ENCODE results near the gene NAT9. TPM values are rescaled to one million over a fixed set of nuclear protein-coding genes. Genes with fewer than 3 reads are reported as not detected.
A peak's percentile ranks its signal among the peaks of the same experiment; 100 is the strongest.

The NAT9 gene
- total RNA-seq, 6 experiments from 2014 or later: 10.0 to 23.0 (median 16.3) TPM

DNA sequence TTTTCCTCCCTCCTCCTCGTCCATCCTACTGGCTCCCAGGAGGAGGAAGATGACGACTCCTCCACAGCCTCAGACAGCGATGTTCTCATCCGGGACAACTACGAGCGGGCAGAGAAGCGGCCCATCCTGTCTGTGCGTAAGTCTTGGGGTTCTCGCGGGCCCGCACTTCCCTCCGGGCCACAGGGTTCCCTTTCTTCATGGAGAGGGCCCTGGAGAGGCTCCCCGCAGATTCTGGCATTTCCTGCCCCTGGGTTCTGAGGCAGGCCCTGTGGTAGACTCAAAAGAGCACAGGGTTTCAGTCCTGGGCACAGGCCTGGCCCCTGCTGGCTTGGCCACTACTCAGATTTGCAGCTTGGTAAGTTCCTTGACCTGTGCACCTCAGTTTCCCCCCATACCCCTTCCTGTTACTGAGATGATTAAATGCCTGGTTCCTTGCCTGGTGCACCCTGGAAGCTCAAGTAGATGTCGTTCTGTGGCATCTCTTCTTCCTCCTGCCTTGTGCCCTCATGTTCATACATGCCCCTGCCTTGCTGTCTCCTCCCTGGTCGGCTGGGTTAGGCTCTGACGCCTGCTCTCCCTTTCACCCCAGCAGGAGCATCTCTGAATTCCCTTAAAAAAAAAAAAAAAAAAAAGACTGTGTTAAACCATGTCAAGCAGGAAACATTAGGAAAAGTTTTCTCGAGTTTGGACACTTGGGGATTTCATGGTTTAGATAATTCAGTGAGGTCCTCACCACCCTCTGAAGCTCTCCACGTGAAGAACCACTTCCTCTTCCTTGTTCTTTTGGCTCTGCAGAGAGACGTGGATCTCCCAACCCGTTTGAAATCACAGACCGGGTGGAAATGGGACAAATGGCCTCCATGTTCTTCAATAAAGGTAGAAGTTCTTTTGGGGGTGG, 14.3 kb upstream of the NAT9 start:
- Histone ChIP-seq H3K36me3 (peaks cover 0 to 15% (median 0%) of the 10 kb centered on the region in 4 donors), H3K9me3 (no peaks in the 10 kb centered on the region), H3K4me1 (no peaks in the 10 kb centered on the region), H3K4me3 (no peak overlapping the region), H3K27ac (no peak overlapping the region), H3K27me3 (no peaks in the 10 kb centered on the region)
- TF ChIP-seq POLR2A (IDR thresholded peaks at IDR 0.05): no peak
- TF ChIP-seq, protein P1, sequence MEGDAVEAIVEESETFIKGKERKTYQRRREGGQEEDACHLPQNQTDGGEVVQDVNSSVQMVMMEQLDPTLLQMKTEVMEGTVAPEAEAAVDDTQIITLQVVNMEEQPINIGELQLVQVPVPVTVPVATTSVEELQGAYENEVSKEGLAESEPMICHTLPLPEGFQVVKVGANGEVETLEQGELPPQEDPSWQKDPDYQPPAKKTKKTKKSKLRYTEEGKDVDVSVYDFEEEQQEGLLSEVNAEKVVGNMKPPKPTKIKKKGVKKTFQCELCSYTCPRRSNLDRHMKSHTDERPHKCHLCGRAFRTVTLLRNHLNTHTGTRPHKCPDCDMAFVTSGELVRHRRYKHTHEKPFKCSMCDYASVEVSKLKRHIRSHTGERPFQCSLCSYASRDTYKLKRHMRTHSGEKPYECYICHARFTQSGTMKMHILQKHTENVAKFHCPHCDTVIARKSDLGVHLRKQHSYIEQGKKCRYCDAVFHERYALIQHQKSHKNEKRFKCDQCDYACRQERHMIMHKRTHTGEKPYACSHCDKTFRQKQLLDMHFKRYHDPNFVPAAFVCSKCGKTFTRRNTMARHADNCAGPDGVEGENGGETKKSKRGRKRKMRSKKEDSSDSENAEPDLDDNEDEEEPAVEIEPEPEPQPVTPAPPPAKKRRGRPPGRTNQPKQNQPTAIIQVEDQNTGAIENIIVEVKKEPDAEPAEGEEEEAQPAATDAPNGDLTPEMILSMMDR (IDR thresholded peaks at IDR 0.05): no peak
- 60% methylated on average over 16 of the region's 21 CpGs for WGBS (ENCODE audit: insufficient coverage, low coverage, low lambda C conversion rate, missing lambda C conversion rate)
- peak in 2 of 4 donors; percentile 9 to 35 for ATAC-seq
- no peak for DNase-seq
- intact Hi-C loops (cut with DNase I): no loop called here

DNA sequence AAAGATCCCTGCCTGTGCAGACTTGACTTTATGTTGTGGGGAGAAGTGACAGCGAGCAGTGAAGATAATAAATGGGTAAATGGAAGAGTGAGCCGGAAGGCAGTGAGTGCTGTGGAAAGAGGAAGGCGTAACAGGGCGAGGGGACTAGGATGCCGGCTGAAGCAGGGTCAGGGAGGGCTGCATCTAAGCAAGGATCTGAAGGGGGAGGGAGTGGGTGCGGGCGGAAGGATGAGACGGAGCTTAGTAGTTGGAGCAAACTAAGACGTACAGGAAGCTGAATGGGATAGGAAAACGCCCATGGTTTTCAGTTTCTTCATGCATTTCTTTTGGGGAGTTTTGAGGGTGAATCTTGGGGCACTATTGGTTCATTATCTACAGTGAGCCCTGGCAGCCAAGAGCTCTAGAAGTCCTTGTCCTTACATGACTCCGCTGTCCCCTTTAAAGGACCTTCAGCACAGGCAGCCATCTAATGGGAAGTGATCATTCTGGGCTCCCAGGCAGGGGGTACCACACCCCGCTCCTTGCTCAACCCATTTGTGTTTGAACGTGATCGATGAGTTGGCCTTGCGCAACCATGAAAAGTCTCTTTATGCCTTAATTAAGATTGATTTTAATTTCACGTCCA, 10.4 kb upstream of the NAT9 start:
- DNase-seq: no peak
- intact Hi-C loops (cut with DNase I): loop anchor here (5.0 kb wide), 2 partner anchors 44 to 76 kb away; no protein-coding TSS in a partner anchor
- ATAC-seq: peak in 2 of 4 donors; percentile 22 to 45

DNA sequence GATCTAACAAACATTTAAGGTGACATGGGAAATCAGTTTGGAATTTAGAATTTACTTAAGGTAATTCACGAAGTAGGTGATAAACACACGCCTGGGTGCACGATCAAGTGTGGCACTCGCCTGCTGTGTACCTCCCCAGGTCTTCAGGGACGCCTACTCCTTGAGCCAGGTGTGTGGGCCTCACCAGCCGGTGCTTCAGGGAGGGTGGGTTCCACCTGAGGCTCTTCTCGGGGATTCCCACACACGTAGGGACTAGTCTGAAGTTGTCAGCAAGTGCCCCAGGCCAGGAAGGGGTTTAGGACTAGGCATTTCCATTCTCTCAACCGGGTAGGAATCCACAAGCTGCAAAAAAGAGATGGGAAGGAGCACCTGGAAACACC, 9.8 kb upstream of the NAT9 start:
- H3K4me3 ChIP-seq: no peak overlapping the region
- intact Hi-C loops (cut with DNase I): loop anchor here (5.0 kb wide), 2 partner anchors 44 to 76 kb away; no protein-coding TSS in a partner anchor
- no peaks in the 10 kb centered on the region for H3K4me1 ChIP-seq
- no peaks in the 10 kb centered on the region for H3K36me3 ChIP-seq
- H3K27me3 ChIP-seq: no peaks in the 10 kb centered on the region
- TF ChIP-seq, protein P1 (IDR thresholded peaks at IDR 0.05): no peak
- no peak for TF ChIP-seq POLR2A (IDR thresholded peaks at IDR 0.05)
- WGBS (ENCODE audit: insufficient coverage, low coverage, low lambda C conversion rate, missing lambda C conversion rate): 78% methylated on average over 5 of the region's 9 CpGs
- no peak overlapping the region for H3K27ac ChIP-seq
- no peak for DNase-seq
- ATAC-seq: no peak
- H3K9me3 ChIP-seq: no peaks in the 10 kb centered on the region

More for the DNA sequence above, 10.4 kb upstream of the NAT9 start:
- Histone ChIP-seq H3K36me3 (no peaks in the 10 kb centered on the region), H3K27ac (no peak overlapping the region), H3K4me1 (no peaks in the 10 kb centered on the region), H3K9me3 (no peaks in the 10 kb centered on the region), H3K27me3 (no peaks in the 10 kb centered on the region), H3K4me3 (no peak overlapping the region)
- WGBS (ENCODE audit: insufficient coverage, low coverage, low lambda C conversion rate, missing lambda C conversion rate): 69% methylated on average over 12 of the region's 16 CpGs
- TF ChIP-seq, protein P1 (IDR thresholded peaks at IDR 0.05): no peak
- TF ChIP-seq POLR2A (IDR thresholded peaks at IDR 0.05): no peak

DNA sequence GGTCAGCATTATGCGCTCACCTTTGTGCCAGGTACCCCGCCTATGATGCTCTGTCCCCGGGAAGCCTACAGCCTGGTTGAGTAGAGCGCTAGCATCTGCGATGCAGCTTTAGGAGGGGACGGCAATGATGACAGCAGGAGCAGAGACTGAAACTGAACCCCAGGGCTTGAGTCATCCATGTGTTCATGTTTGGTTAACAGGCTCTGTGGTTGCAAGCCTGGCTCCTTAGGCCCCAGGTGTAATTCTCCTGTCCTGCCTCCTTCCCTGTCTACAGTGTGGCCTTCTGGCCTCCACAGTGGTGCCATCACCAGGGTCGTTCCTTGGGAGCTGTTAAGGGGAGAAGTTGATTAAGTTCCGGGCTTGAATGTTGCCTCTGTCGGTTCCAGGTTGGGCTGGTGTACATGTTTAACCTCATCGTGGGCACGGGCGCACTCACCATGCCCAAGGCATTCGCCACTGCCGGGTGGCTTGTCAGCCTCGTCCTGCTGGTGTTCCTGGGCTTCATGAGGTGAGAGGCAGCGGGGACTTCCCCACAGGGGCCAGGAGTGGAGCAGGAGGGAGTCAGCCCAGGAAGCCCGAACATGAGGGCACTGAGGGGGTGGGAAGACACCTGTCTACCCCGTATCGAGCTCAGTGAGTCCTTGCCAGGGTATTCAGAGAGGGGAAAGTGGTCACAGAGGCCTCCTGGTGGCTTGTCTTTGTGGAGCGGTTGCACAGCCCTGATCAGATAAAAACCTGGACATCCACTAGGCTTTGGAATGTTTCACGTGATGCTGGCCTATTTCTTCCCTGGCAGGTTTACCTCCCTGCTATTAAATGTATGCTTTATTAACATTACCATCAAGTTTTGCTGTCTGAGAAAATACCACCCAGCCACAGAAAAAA, 9.2 kb upstream of the NAT9 start:
- no peak for TF ChIP-seq POLR2A (IDR thresholded peaks at IDR 0.05)
- TF ChIP-seq, protein P1 (IDR thresholded peaks at IDR 0.05): no peak
- H3K4me3 ChIP-seq: no peak overlapping the region

More for the DNA sequence above, 9.2 kb upstream of the NAT9 start:
- intact Hi-C loops (cut with DNase I): loop anchor here (5.0 kb wide), 2 partner anchors 43 to 77 kb away; no protein-coding TSS in a partner anchor
- H3K27ac ChIP-seq: no peak overlapping the region
- no peaks in the 10 kb centered on the region for H3K4me1 ChIP-seq
- peak in 1 of 4 donors; percentile 20 for ATAC-seq
- 63% methylated on average over 10 of the region's 21 CpGs for WGBS (ENCODE audit: insufficient coverage, low coverage, low lambda C conversion rate, missing lambda C conversion rate)
- DNase-seq: no peak
- H3K27me3 ChIP-seq: no peaks in the 10 kb centered on the region
- H3K9me3 ChIP-seq: no peaks in the 10 kb centered on the region
- H3K36me3 ChIP-seq: no peaks in the 10 kb centered on the region

Measured in right lobe of liver (tissue), 6 donors.